Dermis microvascular lymphatic vessel endothelial cell (primary cell): ENCODE measurements around the gene TRMT112. TPM values are rescaled to one million over a fixed set of nuclear protein-coding genes. Genes with fewer than 3 reads are reported as not detected.

Experiments used
- DNase-seq, 2 donors: peaks; one replicate each; pipeline versions ENCODE4 v3.0.0 to v3.0.0-alpha.2; 2010; ENCODE audit warnings: low read depth in 2 of 2
- total RNA-seq: library from RNA; depleted of rRNA; stranded (reverse); fragments of >200 nt; gene quantifications from 2 replicates; pipeline ENCODE4 v1.2.1, GENCODE V29; 2014

TRMT112 gene
- total RNA-seq, 1 donor from 2014 or later = 222 TPM

- no peak for DNase-seq
Observed at GRCh38 chr11:64275841-64276240, 41.5 kb downstream of the TRMT112 start.

DNA sequence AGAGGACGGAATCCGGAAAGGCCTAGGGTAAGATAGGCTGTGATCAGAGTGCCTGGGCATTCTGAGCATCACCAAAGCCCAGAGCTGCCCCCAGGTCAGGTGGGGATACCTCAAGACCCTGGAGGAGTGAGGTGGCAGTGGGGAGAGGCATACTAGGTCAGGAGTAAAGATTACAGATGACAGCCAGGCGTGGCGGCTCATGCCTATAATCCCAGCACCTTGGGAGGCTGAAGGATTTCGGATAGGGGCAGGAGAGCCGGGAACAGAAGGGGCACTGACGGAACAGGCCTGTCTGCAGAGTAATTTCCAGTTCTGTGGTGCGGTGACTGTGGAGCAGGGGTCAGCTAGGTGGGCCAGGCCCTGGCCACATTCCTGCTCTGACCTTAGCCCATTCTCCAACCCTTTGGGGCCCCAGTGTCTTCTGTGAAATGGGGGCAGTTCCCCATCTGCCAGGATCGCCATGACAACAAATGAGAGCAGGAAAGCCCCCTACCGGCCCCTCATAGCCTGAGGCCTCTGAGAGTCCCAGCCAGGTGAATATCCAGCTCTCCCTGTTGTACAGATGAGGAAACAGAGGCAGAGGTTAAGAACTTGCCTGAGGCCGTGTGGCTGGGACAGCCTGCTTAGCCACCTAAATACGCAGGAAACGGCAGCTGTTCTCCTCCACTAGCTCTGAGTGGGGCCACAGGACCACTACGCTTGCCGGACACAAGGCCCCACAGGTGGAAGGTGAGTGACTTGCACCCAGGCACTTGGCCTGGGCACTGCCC, 42.1 kb downstream of the TRMT112 start:
- DNase-seq = no peak

DNA sequence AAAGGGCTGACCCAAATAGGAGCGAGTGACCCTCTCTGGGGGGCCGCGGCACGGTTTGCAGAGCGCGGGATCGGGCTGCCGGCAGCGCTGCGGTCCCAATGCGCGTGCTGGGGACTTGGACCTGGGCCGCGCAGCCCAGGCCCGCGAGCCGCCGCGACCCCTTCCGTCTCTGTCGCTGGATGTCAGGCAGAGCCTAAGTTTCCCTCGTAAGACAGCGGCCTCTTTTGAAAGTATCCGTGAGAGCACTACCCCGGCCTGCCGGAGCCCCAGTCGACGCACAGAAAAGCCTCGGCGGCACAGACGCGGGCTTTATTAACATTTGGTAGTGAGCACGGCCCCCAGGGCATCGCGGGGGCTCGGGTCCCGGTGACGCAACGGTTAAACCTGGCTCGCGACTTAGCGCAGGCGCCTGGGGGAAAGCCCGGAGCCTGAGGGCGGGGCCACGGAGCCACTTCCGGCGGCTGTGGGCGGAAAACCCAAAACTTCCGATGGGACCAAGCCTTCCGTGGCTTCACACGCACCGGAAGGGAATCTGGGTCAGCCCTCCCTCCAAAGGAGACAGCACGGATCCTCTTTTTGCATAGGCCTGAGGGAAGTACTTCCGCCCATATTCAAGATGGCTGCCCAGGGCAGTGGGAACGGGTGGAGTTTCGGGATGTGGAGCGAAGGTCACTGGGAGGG, 47.7 kb downstream of the TRMT112 start:
- DNase-seq = peak; percentile 100

DNA sequence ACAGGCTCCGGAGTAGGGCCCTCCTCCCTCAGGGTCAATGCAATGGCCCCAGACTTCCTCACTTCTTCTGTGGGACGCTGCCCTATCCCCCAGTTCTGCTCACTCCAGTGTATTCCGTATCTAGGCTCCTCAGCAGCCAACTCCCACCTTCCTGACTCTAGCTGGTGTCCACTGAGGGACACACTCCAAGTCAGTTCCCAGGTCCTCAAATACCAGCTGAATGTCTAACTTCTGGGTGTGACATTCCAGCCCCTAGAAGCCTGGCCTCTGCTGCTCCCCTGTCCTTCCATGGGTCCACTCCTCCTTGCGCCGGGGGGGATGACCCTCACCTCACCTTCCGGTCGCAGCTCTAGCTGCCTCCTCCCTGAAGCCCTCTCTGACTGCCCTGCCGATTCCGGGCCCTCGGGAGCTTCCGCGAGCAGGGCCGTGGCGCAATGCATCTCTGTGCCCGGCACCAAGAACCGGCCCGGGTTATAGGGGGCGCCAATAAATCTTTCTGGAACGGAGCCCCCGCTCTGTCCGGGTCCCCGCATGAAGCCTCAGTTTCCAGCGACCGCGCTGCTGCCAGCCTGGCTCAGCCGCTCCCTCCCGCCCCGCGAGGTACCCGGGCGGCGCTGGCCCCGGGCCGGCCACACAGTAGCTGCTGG, 48.3 kb downstream of the TRMT112 start:
- peak in 1 of 2 donors; percentile 47 for DNase-seq

- peak in 1 of 2 donors; percentile 68 for DNase-seq
Observed at GRCh38 chr11:64268025-64268892, 49.1 kb downstream of the TRMT112 start.

- no peak for DNase-seq
Observed at GRCh38 chr11:64267207-64267945, 50.0 kb downstream of the TRMT112 start.

Other genes with a start within 250 kb of the TRMT112 start
- gene MACROD1, start 151.4 kb downstream of the TRMT112 start, total RNA-seq = 23.1 and 25.4 TPM in 2 replicates
- 117 and 122 TPM in 2 replicates for gene STIP1, start 131.4 kb downstream of the TRMT112 start, total RNA-seq
- 5.4 and 15.7 TPM in 2 replicates for gene FERMT3, start 110.8 kb downstream of the TRMT112 start, total RNA-seq
- 19.3 and 27.6 TPM in 2 replicates for gene TRPT1, start 91.4 kb downstream of the TRMT112 start, total RNA-seq
- gene NUDT22, start 91.3 kb downstream of the TRMT112 start, total RNA-seq = 26.4 and 31.1 TPM in 2 replicates
- gene DNAJC4, start 87.0 kb downstream of the TRMT112 start, total RNA-seq = 7.8 and 20.1 TPM in 2 replicates
- gene VEGFB, start 83.0 kb downstream of the TRMT112 start, total RNA-seq = 7.7 and 22.4 TPM in 2 replicates
- 51.3 and 69.7 TPM in 2 replicates for gene FKBP2, start 76.5 kb downstream of the TRMT112 start, total RNA-seq
- gene PPP1R14B, start 70.6 kb downstream of the TRMT112 start, total RNA-seq = 130 and 156 TPM in 2 replicates
- 16.3 and 17.3 TPM in 2 replicates for gene PLCB3, start 66.0 kb downstream of the TRMT112 start, total RNA-seq
- gene BAD, start 32.9 kb downstream of the TRMT112 start, total RNA-seq = 65.4 and 65.7 TPM in 2 replicates
- 6.2 and 9.5 TPM in 2 replicates for gene GPR137, start 31.7 kb downstream of the TRMT112 start, total RNA-seq
- gene KCNK4, start 26.3 kb downstream of the TRMT112 start, total RNA-seq = not detected in 2 replicates
- 0.25 TPM in 1 of 2 replicates, not detected in the other for gene CATSPERZ, start 17.2 kb downstream of the TRMT112 start, total RNA-seq
- gene ESRRA, start 12.0 kb downstream of the TRMT112 start, total RNA-seq = 42.0 and 56.0 TPM in 2 replicates
- gene PRDX5, start 562 bp upstream of the TRMT112 start, total RNA-seq = 217 and 224 TPM in 2 replicates
- 1.5 and 1.8 TPM in 2 replicates for gene CCDC88B, start 22.6 kb upstream of the TRMT112 start, total RNA-seq
- gene RPS6KA4, start 41.6 kb upstream of the TRMT112 start, total RNA-seq = 29.4 and 35.8 TPM in 2 replicates
- gene SLC22A11, start 238.4 kb upstream of the TRMT112 start, total RNA-seq = not detected in 2 replicates